ENCODE results near the gene AGO3. TPM values are rescaled to one million over a fixed set of nuclear protein-coding genes. Genes with fewer than 3 reads are reported as not detected.

The AGO3 gene
- total and polyA plus RNA-seq, 3 experiments from 2014 or later = 12.8 to 31.3 (median 30.0) TPM

- CTCF ChIA-PET = interaction anchor here (0.9 to 1.2 kb wide), 3 partner anchors 45 to 207 kb away, joined by 3 read pairs; partner anchors contain the start of gene AGO1
- Mint-ChIP-seq H3K27me3 (peaks cover 11 to 20% of the 10 kb centered on the region in 2 donors), H3K9me3 (no peaks in the 10 kb centered on the region), H3K27ac (peak overlapping the region; percentile 88 to 99 (median 96)), H3K36me3 (peaks cover 0 to 45% (median 2%) of the 10 kb centered on the region in 3 donors), H3K4me1 (peaks cover 16 to 40% (median 18%) of the 10 kb centered on the region in 3 donors), H3K4me3 (peak overlapping the region; percentile 86 to 98 (median 93))
- H3K36me3 ChIP-seq (ENCODE audit: insufficient read depth, low read length) = peaks cover 37% of the 10 kb centered on the region
- H3K4me1 ChIP-seq (ENCODE audit: insufficient read depth, low read length) = peaks cover 19% of the 10 kb centered on the region
- H3K4me3 ChIP-seq (ENCODE audit: low read length) = peak overlapping the region; percentile 55
- H3K27ac ChIP-seq (ENCODE audit: low read depth, low read length) = peak overlapping the region; percentile 91
- POLR2A ChIA-PET = interaction anchor here (1.0 to 1.3 kb wide), 4 partner anchors 55 to 159 kb away, joined by 4 to 9 read pairs (median 4); partner anchors contain the start of genes AGO3, THRAP3 and TRAPPC3
- DNase-seq = no peak
- H3K27me3 ChIP-seq (ENCODE audit: insufficient read depth, low read length, poor library complexity, severe bottlenecking) = no peaks in the 10 kb centered on the region
- no peaks in the 10 kb centered on the region for H3K9me3 ChIP-seq (ENCODE audit: low read length)
These were observed 158.7 kb downstream of the AGO3 start for GRCh38 chr1:36089393-36090121.

- no peak for DNase-seq
- Mint-ChIP-seq H3K4me1 (peaks cover 16 to 40% (median 18%) of the 10 kb centered on the region in 3 donors), H3K4me3 (peak overlapping the region in 2 of 7 donors; percentile 31 to 44), H3K36me3 (peaks cover 0 to 58% (median 2%) of the 10 kb centered on the region in 3 donors), H3K27me3 (peaks cover 8 to 9% of the 10 kb centered on the region in 2 donors), H3K9me3 (no peaks in the 10 kb centered on the region), H3K27ac (peak overlapping the region in 4 of 8 donors; percentile 12 to 90 (median 62))
- CTCF ChIA-PET = interaction anchor here (1.0 kb wide), 1 partner anchor 38 kb away, joined by 4 read pairs; no protein-coding TSS in a partner anchor
- H3K9me3 ChIP-seq (ENCODE audit: low read length) = no peaks in the 10 kb centered on the region
- POLR2A ChIA-PET = no interaction called here
- H3K4me3 ChIP-seq (ENCODE audit: low read length) = no peak overlapping the region
- no peaks in the 10 kb centered on the region for H3K27me3 ChIP-seq (ENCODE audit: insufficient read depth, low read length, poor library complexity, severe bottlenecking)
- H3K27ac ChIP-seq (ENCODE audit: low read depth, low read length) = no peak overlapping the region
- peaks cover 50% of the 10 kb centered on the region for H3K36me3 ChIP-seq (ENCODE audit: insufficient read depth, low read length)
- peaks cover 19% of the 10 kb centered on the region for H3K4me1 ChIP-seq (ENCODE audit: insufficient read depth, low read length)
These were observed 160.2 kb downstream of the AGO3 start for GRCh38 chr1:36091141-36091540.

- Mint-ChIP-seq H3K27ac (peak overlapping the region in 5 of 8 donors; percentile 51 to 90 (median 68)), H3K4me3 (peak overlapping the region in 4 of 7 donors; percentile 23 to 46 (median 38)), H3K36me3 (peaks cover 0 to 64% (median 2%) of the 10 kb centered on the region in 3 donors), H3K27me3 (peaks cover 3% of the 10 kb centered on the region in 2 donors), H3K4me1 (peaks cover 16 to 40% (median 18%) of the 10 kb centered on the region in 3 donors), H3K9me3 (no peaks in the 10 kb centered on the region)
- DNase-seq = no peak
- Histone ChIP-seq H3K36me3 (ENCODE audit: insufficient read depth, low read length) (peaks cover 50% of the 10 kb centered on the region), H3K4me3 (ENCODE audit: low read length) (no peak overlapping the region), H3K27ac (ENCODE audit: low read depth, low read length) (no peak overlapping the region), H3K9me3 (ENCODE audit: low read length) (no peaks in the 10 kb centered on the region), H3K4me1 (ENCODE audit: insufficient read depth, low read length) (peaks cover 19% of the 10 kb centered on the region), H3K27me3 (ENCODE audit: insufficient read depth, low read length, poor library complexity, severe bottlenecking) (no peaks in the 10 kb centered on the region)
- ChIA-PET POLR2A (no interaction called here), CTCF (no interaction called here)
These were observed 160.8 kb downstream of the AGO3 start for GRCh38 chr1:36091698-36092097.

- DNase-seq = no peak
These were observed 161.4 kb downstream of the AGO3 start for GRCh38 chr1:36092166-36092797.

GRCh38 chr1:36092798-36093185 lies 161.9 kb downstream of the AGO3 start:
- H3K4me1 Mint-ChIP-seq = peaks cover 14 to 37% (median 18%) of the 10 kb centered on the region in 3 donors
- ChIA-PET CTCF (interaction anchor here (1.4 kb wide), 1 partner anchor 42 kb away, joined by 5 read pairs; no protein-coding TSS in a partner anchor), POLR2A (no interaction called here)
- no peak for DNase-seq
- Histone ChIP-seq H3K36me3 (ENCODE audit: insufficient read depth, low read length) (peaks cover 50% of the 10 kb centered on the region), H3K27me3 (ENCODE audit: insufficient read depth, low read length, poor library complexity, severe bottlenecking) (no peaks in the 10 kb centered on the region), H3K4me1 (ENCODE audit: insufficient read depth, low read length) (peaks cover 19% of the 10 kb centered on the region), H3K9me3 (ENCODE audit: low read length) (no peaks in the 10 kb centered on the region), H3K27ac (ENCODE audit: low read depth, low read length) (no peak overlapping the region), H3K4me3 (ENCODE audit: low read length) (no peak overlapping the region)
- H3K9me3 Mint-ChIP-seq = no peaks in the 10 kb centered on the region
- H3K36me3 Mint-ChIP-seq = peaks cover 0 to 66% (median 2%) of the 10 kb centered on the region in 3 donors
- H3K4me3 Mint-ChIP-seq = peak overlapping the region in 1 of 7 donors; percentile 62
- no peaks in the 10 kb centered on the region for H3K27me3 Mint-ChIP-seq
- peak overlapping the region in 2 of 8 donors; percentile 54 to 61 for H3K27ac Mint-ChIP-seq

More at GRCh38 chr1:36092166-36092797, 161.4 kb downstream of the AGO3 start:
- Histone ChIP-seq H3K4me1 (ENCODE audit: insufficient read depth, low read length) (peaks cover 19% of the 10 kb centered on the region), H3K27ac (ENCODE audit: low read depth, low read length) (no peak overlapping the region), H3K27me3 (ENCODE audit: insufficient read depth, low read length, poor library complexity, severe bottlenecking) (no peaks in the 10 kb centered on the region), H3K9me3 (ENCODE audit: low read length) (no peaks in the 10 kb centered on the region), H3K36me3 (ENCODE audit: insufficient read depth, low read length) (peaks cover 50% of the 10 kb centered on the region), H3K4me3 (ENCODE audit: low read length) (no peak overlapping the region)
- Mint-ChIP-seq H3K4me3 (peak overlapping the region in 1 of 7 donors; percentile 44), H3K36me3 (peaks cover 0 to 66% (median 2%) of the 10 kb centered on the region in 3 donors), H3K27ac (peak overlapping the region in 4 of 8 donors; percentile 50 to 95 (median 58)), H3K4me1 (peaks cover 14 to 37% (median 18%) of the 10 kb centered on the region in 3 donors), H3K27me3 (peaks cover 0 to under 1% of the 10 kb centered on the region in 2 donors), H3K9me3 (no peaks in the 10 kb centered on the region)
- ChIA-PET CTCF (interaction anchor here (1.4 kb wide), 1 partner anchor 43 kb away, joined by 5 read pairs; no protein-coding TSS in a partner anchor), POLR2A (no interaction called here)

GRCh38 chr1:36093226-36093625 lies 162.3 kb downstream of the AGO3 start:
- no peaks in the 10 kb centered on the region for H3K9me3 Mint-ChIP-seq

GRCh38 chr1:36093929-36094328 lies 163.0 kb downstream of the AGO3 start:
- H3K9me3 Mint-ChIP-seq = no peaks in the 10 kb centered on the region
- H3K4me1 ChIP-seq (ENCODE audit: insufficient read depth, low read length) = peaks cover 11% of the 10 kb centered on the region
- H3K4me3 ChIP-seq (ENCODE audit: low read length) = no peak overlapping the region
- no peak overlapping the region for H3K27ac Mint-ChIP-seq
- CTCF ChIA-PET = interaction anchor here (1.3 to 2.1 kb wide), 3 partner anchors 41 to 192 kb away, joined by 3 to 6 read pairs (median 5); partner anchors contain the start of gene TRAPPC3
- no peak for DNase-seq
- POLR2A ChIA-PET = no interaction called here
- H3K4me3 Mint-ChIP-seq = peak overlapping the region in 1 of 7 donors; percentile 42
- H3K9me3 ChIP-seq (ENCODE audit: low read length) = no peaks in the 10 kb centered on the region
- no peaks in the 10 kb centered on the region for H3K27me3 ChIP-seq (ENCODE audit: insufficient read depth, low read length, poor library complexity, severe bottlenecking)
- H3K27ac ChIP-seq (ENCODE audit: low read depth, low read length) = no peak overlapping the region
- H3K36me3 Mint-ChIP-seq = peaks cover 0 to 65% (median 2%) of the 10 kb centered on the region in 3 donors
- no peaks in the 10 kb centered on the region for H3K27me3 Mint-ChIP-seq
- peaks cover 12 to 29% (median 14%) of the 10 kb centered on the region in 3 donors for H3K4me1 Mint-ChIP-seq
- H3K36me3 ChIP-seq (ENCODE audit: insufficient read depth, low read length) = peaks cover 50% of the 10 kb centered on the region

More at GRCh38 chr1:36093226-36093625, 162.3 kb downstream of the AGO3 start:
- H3K9me3 ChIP-seq (ENCODE audit: low read length) = no peaks in the 10 kb centered on the region
- peaks cover 0 to 66% (median 2%) of the 10 kb centered on the region in 3 donors for H3K36me3 Mint-ChIP-seq
- H3K4me1 Mint-ChIP-seq = peaks cover 14 to 35% (median 16%) of the 10 kb centered on the region in 3 donors
- peak overlapping the region in 1 of 7 donors; percentile 62 for H3K4me3 Mint-ChIP-seq
- H3K4me1 ChIP-seq (ENCODE audit: insufficient read depth, low read length) = peaks cover 14% of the 10 kb centered on the region
- H3K27me3 Mint-ChIP-seq = no peaks in the 10 kb centered on the region
- H3K27me3 ChIP-seq (ENCODE audit: insufficient read depth, low read length, poor library complexity, severe bottlenecking) = no peaks in the 10 kb centered on the region
- POLR2A ChIA-PET = no interaction called here
- no peak for DNase-seq
- no peak overlapping the region for H3K27ac ChIP-seq (ENCODE audit: low read depth, low read length)
- peaks cover 50% of the 10 kb centered on the region for H3K36me3 ChIP-seq (ENCODE audit: insufficient read depth, low read length)
- CTCF ChIA-PET = interaction anchor here (1.4 kb wide), 1 partner anchor 42 kb away, joined by 5 read pairs; no protein-coding TSS in a partner anchor
- H3K27ac Mint-ChIP-seq = peak overlapping the region in 1 of 8 donors; percentile 2
- no peak overlapping the region for H3K4me3 ChIP-seq (ENCODE audit: low read length)

Measured in CD8-positive, alpha-beta memory T cell (primary cell).